GM12878 (cell line): Measurements from ENCODE around the gene UBE2O. TPM values are rescaled to one million over a fixed set of nuclear protein-coding genes. Genes with fewer than 3 reads are reported as not detected.
A peak's percentile ranks its signal among the peaks of the same experiment; 100 is the strongest.

Source experiments
- ATAC-seq: fragments of 200-7000 bp; cut with Tn5 transposase; 3 replicates; pipeline ENCODE4 v1.9.1; 2020; ENCODE audit warnings: mild to moderate bottlenecking, moderate library complexity
- BruUV-seq: library from RNA; stranded (reverse); fragments of 400-500 nt; replicated peaks from 2 replicates; lab custom pipeline; 2021; lab: Mats Ljungman, UMichigan
- CTCF ChIA-PET: fragments of 300-600 bp; sonication (Branson Sonifier 250); formaldehyde crosslinking; extraction: SDS; loops from one replicate; lab custom pipeline; 2021; ENCODE audit warnings: inconsistent platforms; lab: Yijun Ruan, JAX
- POLR2A ChIA-PET: fragments of 350-600 bp; formaldehyde crosslinking; extraction: SDS; loops from one replicate; lab custom pipeline; 2021; ENCODE audit warnings: inconsistent platforms; lab: Charles Lee
- RAD21 ChIA-PET: fragments of 300-600 bp; sonication (Branson Sonifier 250); formaldehyde crosslinking; loops from one replicate; lab custom pipeline; 2023; ENCODE audit warnings: antibody characterized with exemption; ENCODE audit not compliant: unreplicated experiment; lab: Charles Lee
- SMC1A ChIA-PET: fragments of 300-600 bp; sonication (Branson Sonifier 250); formaldehyde crosslinking; loops from one replicate; lab custom pipeline; 2023; ENCODE audit not compliant: unreplicated experiment, uncharacterized antibody; lab: Charles Lee
- DNase-seq: peaks from one replicate; pipeline ENCODE4 v3.0.0-alpha.2; 2011; ENCODE audit warnings: low read depth, low spot score
- FAIRE-seq: peaks from 3 replicates; lab custom pipeline; 2011; peaks lifted over from hg19 to GRCh38; lab: Jason Lieb, UNC
- H2AFZ ChIP-seq: 2 replicates; pipeline ENCODE4 v1.6.0; 2011; ENCODE audit warnings: low read depth, low read length, control low read depth; ENCODE audit not compliant: control insufficient read depth
- H3K27ac ChIP-seq: 2 replicates; pipeline ENCODE4 v1.5.1; 2011; ENCODE audit warnings: control low read depth; ENCODE audit not compliant: control insufficient read depth, insufficient read depth
- H3K27me3 ChIP-seq, 2 experiments: replicated peaks in 1 of 2; 2 replicates each; pipeline versions ENCODE4 v1.6.0 to v1.6.1; 2011; ENCODE audit warnings: low read length in 1 of 2; ENCODE audit not compliant: control insufficient read depth in 2 of 2, insufficient read depth in 2 of 2
- H3K36me3 ChIP-seq, 2 experiments: 2 replicates each; pipeline ENCODE4 v1.5.1; 2011; ENCODE audit warnings: low read length in 1 of 2; ENCODE audit not compliant: control insufficient read depth in 2 of 2, insufficient read depth in 2 of 2
- H3K4me1 ChIP-seq: 2 replicates; pipeline ENCODE4 v1.6.1; 2011; ENCODE audit warnings: mild to moderate bottlenecking, low read length, moderate library complexity, mixed read lengths; ENCODE audit not compliant: control insufficient read depth, insufficient read depth
- H3K4me2 ChIP-seq: 2 replicates; pipeline ENCODE4 v1.6.0; 2011; ENCODE audit warnings: control low read depth; ENCODE audit not compliant: control insufficient read depth, insufficient read depth
- H3K4me3 ChIP-seq: fragments of 200-600 bp; sonication (generic); 2 replicates; pipeline ENCODE4 v1.5.1; 2016
- H3K79me2 ChIP-seq: 2 replicates; pipeline ENCODE4 v1.6.0; 2011; ENCODE audit warnings: low read length; ENCODE audit not compliant: control insufficient read depth, insufficient read depth
- H3K9ac ChIP-seq: 2 replicates; pipeline ENCODE4 v1.8.0; 2011; ENCODE audit warnings: low read length, control low read depth, mixed read lengths; ENCODE audit not compliant: control insufficient read depth, insufficient read depth
- H3K9me3 ChIP-seq: replicated peaks from 3 replicates; pipeline ENCODE4 v1.5.1; 2011; ENCODE audit warnings: mild to moderate bottlenecking, low read length; ENCODE audit not compliant: control insufficient read depth, insufficient read depth
- H4K20me1 ChIP-seq: 2 replicates; pipeline ENCODE4 v1.6.0; 2011; ENCODE audit not compliant: control insufficient read depth, insufficient read depth
- ATF3 ChIP-seq: IDR thresholded peaks from 2 replicates; pipeline ENCODE4 v1.6.1; 2011; ENCODE audit warnings: low read depth, mild to moderate bottlenecking, low read length, moderate library complexity, borderline replicate concordance; ENCODE audit errors: extremely low read depth
- BMI1 ChIP-seq: fragments of 450-650 bp; IDR thresholded peaks from 2 replicates; pipeline ENCODE4 v1.6.1; 2016; ENCODE audit warnings: mild to moderate bottlenecking, moderate library complexity, borderline replicate concordance
- EGR1 ChIP-seq, 2 experiments: IDR thresholded peaks; 1 replicate in 1 of 2; 2 replicates in 1 of 2; pipeline ENCODE4 v1.6.1; 2011 to 2012; ENCODE audit warnings: low read depth in 2 of 2, low read length in 2 of 2, borderline replicate concordance in 1 of 2, mild to moderate bottlenecking in 1 of 2, moderate library complexity in 1 of 2
- FOXM1 ChIP-seq: IDR thresholded peaks from 2 replicates; pipeline ENCODE4 v1.6.1; 2012; ENCODE audit warnings: low read depth, mild to moderate bottlenecking, inconsistent platforms, low read length, moderate library complexity
- NKRF ChIP-seq: fragments of 450-650 bp; conservative IDR thresholded peaks from 2 replicates; pipeline ENCODE4 v1.6.1; 2017; ENCODE audit warnings: mild to moderate bottlenecking, moderate library complexity
- NR2F1 ChIP-seq: fragments of 450-650 bp; conservative IDR thresholded peaks from 2 replicates; pipeline ENCODE4 v1.6.1; 2017; ENCODE audit warnings: mild to moderate bottlenecking
- PAX8 ChIP-seq: fragments of 450-650 bp; IDR thresholded peaks from 2 replicates; pipeline ENCODE4 v1.6.1; 2017; ENCODE audit warnings: mild to moderate bottlenecking, moderate library complexity
- ZNF207 ChIP-seq: fragments of 450-650 bp; IDR thresholded peaks from 2 replicates; pipeline ENCODE4 v1.6.1; 2014; ENCODE audit warnings: antibody characterized with exemption, mild to moderate bottlenecking, borderline replicate concordance
- WGBS: methylation state at CpG from one replicate; pipeline ENCODE4 v1.1.6; 2016; ENCODE audit warnings: low lambda C conversion rate; ENCODE audit not compliant: insufficient replicate concordance, insufficient coverage; ENCODE audit errors: missing lambda C conversion rate; 5-methylcytosine and 5-hydroxymethylcytosine counted together
- in situ Hi-C: fragments of 300-500 bp; cut with MboI; formaldehyde crosslinking; loops from 9 replicates; pipeline ENCODE4 v1.14.3; 2018; ENCODE audit warnings: mixed read lengths
- intact Hi-C: fragments of 100-400 bp; cut with micrococcal nuclease; formaldehyde crosslinking; loops from one replicate; pipeline ENCODE4 v1.14.2; 2022; ENCODE audit not compliant: unreplicated experiment
- polyA plus RNA-seq, 11 experiments: library from polyadenylated mRNA; depleted of rRNA in 4 of 11; unstranded in 6 of 11; stranded (reverse) in 5 of 11; fragments of >200 nt; fragmentation: Nextera tagmentation in 4 of 11; fragmentation: Illumina TruSeq in 1 of 11; extraction: Ambion mirVana in 4 of 11; extraction: Trizol in 1 of 11; gene quantifications; 1 replicate in 1 of 11; 2 replicates in 10 of 11; pipeline versions ENCODE4 v1.2.1 to v1.2.3, GENCODE V29; 2011 to 2016; ENCODE audit warnings: inconsistent platforms in 2 of 11, missing spikeins in 2 of 11, low read depth in 1 of 11
- total RNA-seq, 4 experiments: library from RNA; depleted of rRNA in 3 of 4; stranded (reverse); fragments of >200 nt in 3 of 4; fragmentation: Illumina TruSeq in 1 of 4; extraction: Trizol in 1 of 4; gene quantifications; 2 replicates each; pipeline versions ENCODE4 v1.2.1 to v1.2.3, GENCODE V29; 2013 to 2021
- TF ChIP-seq, protein P1 (sequence below): fragments of 450-650 bp; IDR thresholded peaks from 2 replicates; pipeline ENCODE4 v1.6.1; 2017; ENCODE audit warnings: low read depth, mild to moderate bottlenecking, moderate library complexity

The UBE2O gene
- total and polyA plus RNA-seq, 10 of the 15 experiments (the other 5 are each of a cell fraction or from before 2014, with no cell fraction given): 2.1 to 39.0 (median 14.1) TPM

DNA sequence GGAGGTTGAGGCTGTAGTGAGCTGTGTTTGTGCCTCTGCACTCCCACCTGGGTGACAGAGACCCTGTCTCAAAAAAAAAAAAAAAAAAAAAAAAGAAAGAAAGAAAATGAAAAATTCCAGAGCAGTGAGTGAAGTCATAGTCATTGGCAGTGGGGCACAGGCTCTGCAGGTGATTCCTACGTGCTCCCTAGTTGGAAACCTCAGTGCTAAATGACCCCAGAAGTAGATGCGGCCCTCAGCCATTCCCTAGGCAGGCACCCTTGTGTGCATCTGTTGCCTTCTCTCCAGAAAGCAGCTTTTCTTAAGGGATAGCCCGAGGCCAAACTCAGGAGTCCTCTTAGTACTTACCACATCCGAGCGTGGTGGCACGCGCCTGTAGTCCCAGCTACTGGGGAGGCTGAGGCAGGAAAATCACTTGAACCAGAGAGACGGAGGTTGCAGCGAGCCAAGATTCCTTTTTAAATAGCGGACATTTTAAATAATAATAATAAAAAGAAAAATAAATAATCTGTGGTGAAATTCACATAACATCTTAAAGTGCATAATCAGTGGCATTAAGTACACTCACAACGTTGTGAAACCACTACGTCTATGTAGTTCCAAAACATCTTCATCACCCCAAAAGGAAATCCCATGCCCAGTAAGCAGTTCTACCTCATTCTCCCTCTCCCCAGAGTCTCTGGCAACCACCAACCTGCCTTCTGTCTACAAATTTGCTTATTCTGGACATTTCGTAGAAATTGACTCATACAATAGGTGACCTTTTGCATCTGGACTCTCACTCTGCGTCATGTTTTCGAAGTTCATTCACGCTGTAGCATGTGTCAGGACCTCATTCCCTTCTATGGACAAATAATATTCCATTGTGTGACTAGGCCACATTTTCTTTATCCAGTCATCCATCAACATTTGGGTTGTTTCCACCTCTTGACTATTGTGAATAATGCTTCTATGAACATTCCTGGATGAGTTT lies 81.0 kb downstream of the UBE2O start:
- DNase-seq (no peak), FAIRE-seq (no peak), ATAC-seq (peak; percentile 39)
- Histone ChIP-seq H4K20me1 (no peaks in the 10 kb centered on the region), H3K27me3 (no peaks in the 10 kb centered on the region), H3K36me3 (no peaks in the 10 kb centered on the region), H3K4me2 (no peak overlapping the region), H3K9me3 (no peaks in the 10 kb centered on the region), H3K4me1 (no peaks in the 10 kb centered on the region), H3K9ac (no peak overlapping the region), H2AFZ (no peak overlapping the region), H3K79me2 (no peaks in the 10 kb centered on the region), H3K4me3 (no peak overlapping the region), H3K27ac (no peak overlapping the region)
- ChIA-PET SMC1A (interaction anchor here (0.6 kb wide), 1 partner anchor 1695 kb away, joined by 3 read pairs; no protein-coding TSS in a partner anchor), POLR2A (interaction anchor here (0.6 kb wide), 1 partner anchor 485 kb away, joined by 5 read pairs; no protein-coding TSS in a partner anchor), CTCF (interaction anchor here (0.8 kb wide), 1 partner anchor 26 kb away, joined by 3 read pairs; no protein-coding TSS in a partner anchor), RAD21 (no interaction called here)
- TF ChIP-seq NR2F1 (peak; percentile 44; the same call in 1 of the 2 replicates), BMI1 (no peak)
- no TSS peak for BruUV-seq
- in situ Hi-C loops: no loop called here
- intact Hi-C loops: no loop called here
- WGBS: 50% methylated on average over 16 of the region's 16 CpGs

DNA sequence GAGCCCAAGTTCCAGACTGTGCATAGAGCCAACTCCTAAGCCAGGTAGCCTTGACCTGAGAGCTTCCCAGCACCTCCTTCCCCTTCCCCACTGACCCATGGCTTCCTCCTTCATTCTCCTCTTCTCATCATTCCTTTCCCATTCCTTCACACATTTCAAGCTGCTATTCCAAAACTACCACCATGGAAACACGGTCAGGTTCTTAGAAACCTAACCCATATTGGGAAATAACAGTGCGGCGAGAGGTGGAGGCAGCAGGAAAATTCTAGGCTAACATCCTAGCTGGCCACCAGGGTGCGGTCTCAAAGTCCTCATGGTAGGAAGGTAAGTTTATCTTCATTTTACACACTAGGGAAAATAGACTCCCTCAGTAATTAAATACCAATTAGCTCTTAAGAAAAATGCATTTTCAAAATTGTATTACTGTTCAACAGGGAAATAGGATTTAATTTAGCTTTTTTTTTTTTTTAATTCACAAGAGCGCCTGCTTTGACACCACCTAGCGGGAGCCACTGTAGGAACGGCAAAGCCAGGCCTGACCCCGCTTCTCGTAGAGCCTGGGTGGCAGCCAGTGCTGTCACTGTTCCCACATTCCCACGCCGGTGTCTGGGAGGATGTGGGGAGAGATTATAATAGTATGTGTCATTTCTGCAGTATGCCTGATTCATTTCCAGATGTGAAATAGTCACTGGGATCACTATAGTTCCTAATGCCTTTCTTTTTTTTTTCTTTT lies 82.5 kb downstream of the UBE2O start:
- H3K4me3 ChIP-seq: no peak overlapping the region
- ChIA-PET POLR2A (interaction anchor here (0.5 to 0.6 kb wide), 2 partner anchors 61 to 166 kb away, joined by 3 read pairs; no protein-coding TSS in a partner anchor), SMC1A (interaction anchor here (0.6 to 0.9 kb wide), 2 partner anchors 35 to 231 kb away, joined by 3 read pairs; no protein-coding TSS in a partner anchor), RAD21 (no interaction called here), CTCF (interaction anchor here (0.9 to 1.8 kb wide), 4 partner anchors 8 to 88 kb away, joined by 3 to 8 read pairs (median 5); no protein-coding TSS in a partner anchor)
- no peak overlapping the region for H2AFZ ChIP-seq
- no peaks in the 10 kb centered on the region for H3K4me1 ChIP-seq
- ATAC-seq: no peak
- no peaks in the 10 kb centered on the region for H3K79me2 ChIP-seq
- no TSS peak for BruUV-seq
- H3K36me3 ChIP-seq: no peaks in the 10 kb centered on the region
- H3K4me2 ChIP-seq: no peak overlapping the region
- WGBS: 66% methylated on average over 11 of the region's 11 CpGs
- intact Hi-C loops: no loop called here
- H3K9me3 ChIP-seq: no peaks in the 10 kb centered on the region
- no peak for DNase-seq
- no peaks in the 10 kb centered on the region for H3K27me3 ChIP-seq
- in situ Hi-C loops: no loop called here
- no peak overlapping the region for H3K27ac ChIP-seq
- FAIRE-seq: no peak
- no peaks in the 10 kb centered on the region for H4K20me1 ChIP-seq
- H3K9ac ChIP-seq: no peak overlapping the region
- TF ChIP-seq, protein P1, sequence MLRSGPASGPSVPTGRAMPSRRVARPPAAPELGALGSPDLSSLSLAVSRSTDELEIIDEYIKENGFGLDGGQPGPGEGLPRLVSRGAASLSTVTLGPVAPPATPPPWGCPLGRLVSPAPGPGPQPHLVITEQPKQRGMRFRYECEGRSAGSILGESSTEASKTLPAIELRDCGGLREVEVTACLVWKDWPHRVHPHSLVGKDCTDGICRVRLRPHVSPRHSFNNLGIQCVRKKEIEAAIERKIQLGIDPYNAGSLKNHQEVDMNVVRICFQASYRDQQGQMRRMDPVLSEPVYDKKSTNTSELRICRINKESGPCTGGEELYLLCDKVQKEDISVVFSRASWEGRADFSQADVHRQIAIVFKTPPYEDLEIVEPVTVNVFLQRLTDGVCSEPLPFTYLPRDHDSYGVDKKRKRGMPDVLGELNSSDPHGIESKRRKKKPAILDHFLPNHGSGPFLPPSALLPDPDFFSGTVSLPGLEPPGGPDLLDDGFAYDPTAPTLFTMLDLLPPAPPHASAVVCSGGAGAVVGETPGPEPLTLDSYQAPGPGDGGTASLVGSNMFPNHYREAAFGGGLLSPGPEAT: no peak
- TF ChIP-seq EGR1 (IDR thresholded peaks at IDR 0.05; ENCODE audit: borderline replicate concordance in 1 of 2, low read depth in 2 of 2, low read length in 2 of 2) (no peak), ZNF207 (no peak), PAX8 (no peak), FOXM1 (no peak), NKRF (no peak), ATF3 (no peak)
